KMS-11 (cell line): ENCODE measurements around the gene FREM2.

Source experiments
- H2AFZ ChIP-seq: fragments of 200-600 bp; sonication (generic); 2 replicates; pipeline ENCODE4 v1.6.1; 2016; ENCODE audit warnings: antibody characterized with exemption, mixed run types, low read depth
- H3K27ac ChIP-seq: fragments of 200-600 bp; sonication (generic); 2 replicates; pipeline ENCODE4 v1.6.1; 2016; ENCODE audit warnings: mild to moderate bottlenecking, mixed run types
- H3K27me3 ChIP-seq: fragments of 200-600 bp; sonication (generic); 2 replicates; pipeline ENCODE4 v1.6.1; 2017; ENCODE audit warnings: mild to moderate bottlenecking, low read depth, mixed run types, moderate library complexity; ENCODE audit not compliant: insufficient read depth
- H3K36me3 ChIP-seq: fragments of 200-600 bp; sonication (generic); 2 replicates; pipeline ENCODE4 v1.6.1; 2017; ENCODE audit warnings: mild to moderate bottlenecking, mixed run types; ENCODE audit not compliant: insufficient read depth
- H3K4me1 ChIP-seq: fragments of 200-600 bp; sonication (generic); 2 replicates; pipeline ENCODE4 v1.6.1; 2016; ENCODE audit warnings: mild to moderate bottlenecking, low read depth, mixed run types; ENCODE audit not compliant: poor library complexity, severe bottlenecking
- H3K4me2 ChIP-seq: fragments of 200-600 bp; sonication (generic); 2 replicates; pipeline ENCODE4 v1.7.0; 2016; ENCODE audit warnings: mild to moderate bottlenecking, mixed run types
- H3K4me3 ChIP-seq: fragments of 200-600 bp; sonication (generic); IDR thresholded peaks from 2 replicates; pipeline ENCODE4 v1.6.1; 2017; ENCODE audit warnings: low read depth, low read length, mixed read lengths; ENCODE audit not compliant: insufficient read depth
- H3K79me2 ChIP-seq: fragments of 200-600 bp; sonication (generic); 2 replicates; pipeline ENCODE4 v1.6.1; 2016; ENCODE audit warnings: low read depth, mixed run types; ENCODE audit not compliant: insufficient read depth
- H3K9ac ChIP-seq: fragments of 200-600 bp; sonication (generic); 2 replicates; pipeline ENCODE4 v1.6.1; 2016; ENCODE audit warnings: mild to moderate bottlenecking, mixed run types
- H4K20me1 ChIP-seq: fragments of 200-600 bp; sonication (generic); 2 replicates; pipeline ENCODE4 v1.6.1; 2016; ENCODE audit warnings: mild to moderate bottlenecking, mixed run types; ENCODE audit not compliant: insufficient read depth
- TF ChIP-seq, protein P1 (sequence below): fragments of 200-600 bp; sonication (generic); conservative IDR thresholded peaks from 2 replicates; pipeline ENCODE4 v1.6.1; 2017; ENCODE audit warnings: low read depth, mild to moderate bottlenecking, antibody characterized with exemption, low read length, moderate library complexity, mixed read lengths

Gene FREM2

DNA sequence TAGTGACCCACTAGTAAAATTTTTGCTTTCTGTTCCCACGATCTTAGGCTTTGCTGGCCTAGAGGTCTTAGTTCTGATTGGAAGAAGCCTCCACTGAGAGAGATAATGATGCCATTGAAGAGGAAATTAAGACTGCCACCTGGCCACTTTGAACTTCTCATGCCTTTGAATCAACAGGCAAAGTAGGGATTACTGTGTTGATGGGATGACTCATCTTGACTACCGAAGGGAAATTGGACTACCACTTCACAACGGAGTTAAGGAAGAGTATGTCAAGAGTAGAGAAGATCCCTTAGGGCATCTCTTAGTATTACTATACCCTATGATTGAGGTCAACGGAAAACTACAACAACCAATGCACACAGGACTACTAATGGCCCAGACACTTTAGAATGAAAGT lies 12.7 kb upstream of the FREM2 start:
- Histone ChIP-seq H3K36me3 (no peaks in the 10 kb centered on the region), H3K9ac (no peak overlapping the region), H3K27ac (no peak overlapping the region), H4K20me1 (no peaks in the 10 kb centered on the region), H3K4me2 (no peak overlapping the region), H2AFZ (no peak overlapping the region), H3K4me3 (no peak overlapping the region), H3K4me1 (no peaks in the 10 kb centered on the region), H3K79me2 (no peaks in the 10 kb centered on the region), H3K27me3 (no peaks in the 10 kb centered on the region)
- TF ChIP-seq, protein P1, sequence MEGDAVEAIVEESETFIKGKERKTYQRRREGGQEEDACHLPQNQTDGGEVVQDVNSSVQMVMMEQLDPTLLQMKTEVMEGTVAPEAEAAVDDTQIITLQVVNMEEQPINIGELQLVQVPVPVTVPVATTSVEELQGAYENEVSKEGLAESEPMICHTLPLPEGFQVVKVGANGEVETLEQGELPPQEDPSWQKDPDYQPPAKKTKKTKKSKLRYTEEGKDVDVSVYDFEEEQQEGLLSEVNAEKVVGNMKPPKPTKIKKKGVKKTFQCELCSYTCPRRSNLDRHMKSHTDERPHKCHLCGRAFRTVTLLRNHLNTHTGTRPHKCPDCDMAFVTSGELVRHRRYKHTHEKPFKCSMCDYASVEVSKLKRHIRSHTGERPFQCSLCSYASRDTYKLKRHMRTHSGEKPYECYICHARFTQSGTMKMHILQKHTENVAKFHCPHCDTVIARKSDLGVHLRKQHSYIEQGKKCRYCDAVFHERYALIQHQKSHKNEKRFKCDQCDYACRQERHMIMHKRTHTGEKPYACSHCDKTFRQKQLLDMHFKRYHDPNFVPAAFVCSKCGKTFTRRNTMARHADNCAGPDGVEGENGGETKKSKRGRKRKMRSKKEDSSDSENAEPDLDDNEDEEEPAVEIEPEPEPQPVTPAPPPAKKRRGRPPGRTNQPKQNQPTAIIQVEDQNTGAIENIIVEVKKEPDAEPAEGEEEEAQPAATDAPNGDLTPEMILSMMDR = no peak

DNA sequence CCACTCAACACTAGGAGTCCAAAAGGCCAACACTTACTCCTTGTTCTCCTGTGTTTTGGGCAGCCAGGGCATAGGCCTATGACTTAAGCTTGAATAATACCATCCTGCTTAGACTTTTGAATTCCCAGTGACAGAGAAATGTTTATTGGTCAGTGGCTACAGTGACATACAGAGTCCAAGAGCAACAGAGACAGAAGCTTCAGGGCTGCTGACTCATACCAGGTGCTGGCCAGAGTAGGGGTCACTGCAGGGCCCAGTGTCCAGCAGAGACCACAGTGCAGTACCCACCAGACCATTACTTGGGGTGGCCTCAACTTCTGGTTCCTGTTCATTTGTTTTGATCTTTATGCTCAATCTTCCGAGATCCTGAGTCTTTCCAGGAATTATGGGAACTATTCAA lies 6.0 kb upstream of the FREM2 start:
- H3K79me2 ChIP-seq = no peaks in the 10 kb centered on the region
- no peaks in the 10 kb centered on the region for H4K20me1 ChIP-seq
- TF ChIP-seq, protein P1 = no peak
- no peak overlapping the region for H3K27ac ChIP-seq
- H3K4me2 ChIP-seq = no peak overlapping the region
- H3K4me3 ChIP-seq = no peak overlapping the region
- no peak overlapping the region for H2AFZ ChIP-seq
- no peaks in the 10 kb centered on the region for H3K27me3 ChIP-seq
- no peak overlapping the region for H3K9ac ChIP-seq
- no peaks in the 10 kb centered on the region for H3K36me3 ChIP-seq
- H3K4me1 ChIP-seq = no peaks in the 10 kb centered on the region

DNA sequence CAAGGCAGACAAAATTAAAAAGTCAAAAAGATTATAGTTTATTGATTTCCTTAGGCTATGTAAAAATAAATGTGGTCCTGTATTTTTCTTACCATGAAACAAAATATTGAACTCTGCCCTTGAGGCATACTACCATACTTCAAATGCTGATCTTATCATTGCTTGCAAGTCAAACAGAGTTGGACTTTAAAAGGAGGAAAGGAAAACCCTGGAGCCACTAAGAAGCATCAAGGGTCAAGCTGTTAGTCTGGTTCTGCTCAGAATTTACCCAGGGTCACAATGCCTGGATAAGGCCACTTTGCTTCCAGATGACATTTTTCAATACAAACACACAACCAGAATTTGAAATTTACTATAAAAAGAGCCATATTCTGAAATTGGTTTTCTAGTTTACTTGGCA lies 2.2 kb upstream of the FREM2 start:
- H3K4me1 ChIP-seq = no peaks in the 10 kb centered on the region
- no peak overlapping the region for H3K27ac ChIP-seq
- no peak overlapping the region for H3K4me2 ChIP-seq
- H3K27me3 ChIP-seq = no peaks in the 10 kb centered on the region
- no peak overlapping the region for H3K4me3 ChIP-seq
- H3K79me2 ChIP-seq = no peaks in the 10 kb centered on the region
- H4K20me1 ChIP-seq = no peaks in the 10 kb centered on the region
- no peaks in the 10 kb centered on the region for H3K36me3 ChIP-seq
- no peak overlapping the region for H2AFZ ChIP-seq
- H3K9ac ChIP-seq = no peak overlapping the region
- TF ChIP-seq, protein P1 = no peak

DNA sequence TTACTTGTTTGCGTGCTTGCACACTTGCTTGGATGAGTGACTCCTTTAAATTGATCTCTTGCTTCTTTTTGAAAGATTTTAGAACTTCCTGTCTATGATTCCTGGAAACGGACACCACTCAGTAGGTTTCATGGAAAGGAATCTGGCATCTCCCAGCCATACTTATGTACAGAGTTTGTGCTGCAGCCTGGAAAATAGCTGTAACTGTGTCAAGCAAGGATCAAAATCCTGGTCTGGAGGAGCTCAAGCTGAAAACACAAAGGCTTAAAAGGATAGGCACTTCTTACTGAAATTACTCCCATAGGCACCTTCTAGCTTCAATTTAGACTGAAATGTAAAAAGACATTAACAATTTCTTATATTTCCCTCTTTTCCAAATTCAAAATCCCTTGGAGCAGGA lies 1.4 kb upstream of the FREM2 start:
- H3K36me3 ChIP-seq = no peaks in the 10 kb centered on the region
- no peaks in the 10 kb centered on the region for H3K4me1 ChIP-seq
- no peak overlapping the region for H3K9ac ChIP-seq
- peak overlapping the region; percentile 70; the same call in 1 of the 2 replicates for H3K4me2 ChIP-seq
- H2AFZ ChIP-seq = no peak overlapping the region
- H3K79me2 ChIP-seq = no peaks in the 10 kb centered on the region
- no peaks in the 10 kb centered on the region for H4K20me1 ChIP-seq
- TF ChIP-seq, protein P1 = no peak
- H3K4me3 ChIP-seq = no peak overlapping the region
- H3K27ac ChIP-seq = no peak overlapping the region
- no peaks in the 10 kb centered on the region for H3K27me3 ChIP-seq
